PFSK-1 (cell line): Measurements from ENCODE around the gene POP5. TPM values are rescaled to one million over a fixed set of nuclear protein-coding genes. Genes with fewer than 3 reads are reported as not detected.
A peak's percentile ranks its signal among the peaks of the same experiment; 100 is the strongest.

Experiments used
- FOXP2 ChIP-seq: optimal IDR thresholded peaks from 2 replicates; pipeline ENCODE3; 2011; ENCODE audit warnings: borderline replicate concordance, control low read depth, inconsistent platforms; ENCODE audit not compliant: insufficient read depth; ENCODE audit errors: extremely low read length, extremely low read depth
- POLR2AphosphoS5 ChIP-seq: IDR thresholded peaks from 2 replicates; pipeline ENCODE4 v1.6.1; 2012; ENCODE audit warnings: low read depth, mild to moderate bottlenecking, control low read depth, low read length, moderate library complexity
- SIN3A ChIP-seq: IDR thresholded peaks from 2 replicates; pipeline ENCODE4 v1.6.1; 2012; ENCODE audit warnings: mild to moderate bottlenecking, low read length, moderate library complexity, borderline replicate concordance; ENCODE audit not compliant: insufficient read depth
- TAF1 ChIP-seq: IDR thresholded peaks from 2 replicates; pipeline ENCODE4 v1.6.1; 2012; ENCODE audit warnings: low read length, control low read depth, borderline replicate concordance; ENCODE audit not compliant: insufficient read depth
- polyA plus RNA-seq: library from polyadenylated mRNA; unstranded; fragments of >200 nt; gene quantifications from one replicate; pipeline ENCODE4 v1.2.1, GENCODE V29; 2012; ENCODE audit warnings: low read depth, missing spikeins; ENCODE audit not compliant: insufficient read length
- TF ChIP-seq, protein P1 (sequence below), 2 experiments: IDR thresholded peaks; 2 replicates each; pipeline versions ENCODE4 v1.6.1 to v1.8.0; 2011 to 2012; ENCODE audit warnings: low read depth in 2 of 2, low read length in 2 of 2, control low read depth in 1 of 2, inconsistent platforms in 1 of 2, mild to moderate bottlenecking in 1 of 2, moderate library complexity in 1 of 2; ENCODE audit not compliant: insufficient read depth in 1 of 2

The POP5 gene, protein sequence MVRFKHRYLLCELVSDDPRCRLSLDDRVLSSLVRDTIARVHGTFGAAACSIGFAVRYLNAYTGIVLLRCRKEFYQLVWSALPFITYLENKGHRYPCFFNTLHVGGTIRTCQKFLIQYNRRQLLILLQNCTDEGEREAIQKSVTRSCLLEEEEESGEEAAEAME
- polyA plus RNA-seq: 38.2 TPM

GRCh38 chr12:120580787-120581723 is at the start of gene POP5:
TSS of gene POP5 (minus strand) at chr12:120581402. CDS start at chr12:120581362, 40 bp downstream.
- TF ChIP-seq SIN3A (peak; percentile 73; the same call in 1 of the 2 replicates), TAF1 (peak; percentile 82; the same call in 1 of the 2 replicates), POLR2AphosphoS5 (peak; percentile 90), FOXP2 (no peak)
- TF ChIP-seq, protein P1, sequence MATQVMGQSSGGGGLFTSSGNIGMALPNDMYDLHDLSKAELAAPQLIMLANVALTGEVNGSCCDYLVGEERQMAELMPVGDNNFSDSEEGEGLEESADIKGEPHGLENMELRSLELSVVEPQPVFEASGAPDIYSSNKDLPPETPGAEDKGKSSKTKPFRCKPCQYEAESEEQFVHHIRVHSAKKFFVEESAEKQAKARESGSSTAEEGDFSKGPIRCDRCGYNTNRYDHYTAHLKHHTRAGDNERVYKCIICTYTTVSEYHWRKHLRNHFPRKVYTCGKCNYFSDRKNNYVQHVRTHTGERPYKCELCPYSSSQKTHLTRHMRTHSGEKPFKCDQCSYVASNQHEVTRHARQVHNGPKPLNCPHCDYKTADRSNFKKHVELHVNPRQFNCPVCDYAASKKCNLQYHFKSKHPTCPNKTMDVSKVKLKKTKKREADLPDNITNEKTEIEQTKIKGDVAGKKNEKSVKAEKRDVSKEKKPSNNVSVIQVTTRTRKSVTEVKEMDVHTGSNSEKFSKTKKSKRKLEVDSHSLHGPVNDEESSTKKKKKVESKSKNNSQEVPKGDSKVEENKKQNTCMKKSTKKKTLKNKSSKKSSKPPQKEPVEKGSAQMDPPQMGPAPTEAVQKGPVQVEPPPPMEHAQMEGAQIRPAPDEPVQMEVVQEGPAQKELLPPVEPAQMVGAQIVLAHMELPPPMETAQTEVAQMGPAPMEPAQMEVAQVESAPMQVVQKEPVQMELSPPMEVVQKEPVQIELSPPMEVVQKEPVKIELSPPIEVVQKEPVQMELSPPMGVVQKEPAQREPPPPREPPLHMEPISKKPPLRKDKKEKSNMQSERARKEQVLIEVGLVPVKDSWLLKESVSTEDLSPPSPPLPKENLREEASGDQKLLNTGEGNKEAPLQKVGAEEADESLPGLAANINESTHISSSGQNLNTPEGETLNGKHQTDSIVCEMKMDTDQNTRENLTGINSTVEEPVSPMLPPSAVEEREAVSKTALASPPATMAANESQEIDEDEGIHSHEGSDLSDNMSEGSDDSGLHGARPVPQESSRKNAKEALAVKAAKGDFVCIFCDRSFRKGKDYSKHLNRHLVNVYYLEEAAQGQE (IDR thresholded peaks at IDR 0.05; ENCODE audit: insufficient read depth in 1 of 2, low read depth in 2 of 2, low read length in 2 of 2): 0 out of 4 replicates have a peak, but pooled peaks of 1 of the 2 experiments have one; percentile 42

DNA sequence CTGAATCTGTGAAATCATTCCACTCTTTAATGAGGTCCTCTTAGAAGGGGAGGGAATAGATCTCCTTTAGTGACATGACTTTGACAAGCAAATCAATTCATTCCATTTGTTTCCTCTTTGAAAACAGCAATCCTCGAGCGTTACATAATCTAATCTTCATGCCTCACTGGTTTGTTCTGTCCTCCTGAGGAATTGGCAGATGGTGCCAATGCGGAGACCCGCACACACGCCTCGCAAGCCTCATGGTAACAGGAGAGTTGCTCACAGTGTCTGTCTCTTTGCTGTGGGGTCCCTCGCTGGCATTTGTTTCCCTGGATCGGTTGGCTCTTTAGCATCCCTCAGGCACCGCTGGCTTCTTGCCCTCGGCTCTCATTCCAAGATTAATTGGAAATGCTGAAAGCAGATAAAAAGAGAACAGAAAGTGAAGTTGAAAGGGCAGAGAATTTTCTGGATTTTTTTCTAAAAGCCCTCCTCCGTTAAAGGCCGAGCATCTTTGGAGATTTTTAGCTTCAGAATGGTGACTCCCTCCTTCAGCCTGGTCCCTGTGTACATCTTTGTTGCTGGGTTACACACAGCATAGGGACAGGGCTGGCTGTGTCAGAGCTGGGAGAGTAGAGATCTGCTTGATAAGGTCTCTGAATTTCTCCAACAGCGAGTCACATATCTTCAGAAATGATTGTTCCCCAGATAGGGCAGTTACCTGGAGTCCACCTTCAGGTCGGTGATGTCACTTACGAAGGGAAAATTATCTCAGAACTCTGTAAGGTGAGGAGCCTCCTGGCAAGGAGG is 49.1 kb upstream of the POP5 start:
- TF ChIP-seq, protein P1 (IDR thresholded peaks at IDR 0.05; ENCODE audit: insufficient read depth in 1 of 2, low read depth in 2 of 2, low read length in 2 of 2): no peak
- TF ChIP-seq POLR2AphosphoS5 (no peak), TAF1 (no peak), FOXP2 (no peak), SIN3A (no peak)

DNA sequence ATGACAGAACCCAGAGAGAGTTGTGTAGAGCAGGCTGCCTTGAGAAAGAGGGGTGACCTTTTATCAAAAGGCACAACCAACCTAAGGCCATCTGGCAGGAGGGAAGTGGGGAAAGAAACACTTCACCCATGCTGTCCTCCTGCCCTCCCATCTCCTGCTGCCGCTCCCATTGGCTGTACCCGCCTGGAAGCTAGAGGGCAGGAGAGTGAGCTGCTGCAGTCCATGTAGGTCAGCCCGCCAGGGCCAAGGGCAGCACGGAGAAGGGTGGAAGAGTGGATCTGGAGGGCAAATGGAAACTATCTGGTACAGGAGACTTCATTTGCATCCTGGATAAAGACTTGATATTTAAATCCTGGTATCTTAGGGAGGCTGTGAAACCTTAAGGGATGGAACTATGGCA is 47.7 kb upstream of the POP5 start:
- TF ChIP-seq SIN3A: no peak
- TF ChIP-seq TAF1: no peak
- TF ChIP-seq POLR2AphosphoS5: no peak
- TF ChIP-seq, protein P1 (IDR thresholded peaks at IDR 0.05; ENCODE audit: insufficient read depth in 1 of 2, low read depth in 2 of 2, low read length in 2 of 2): no peak
- no peak for TF ChIP-seq FOXP2

DNA sequence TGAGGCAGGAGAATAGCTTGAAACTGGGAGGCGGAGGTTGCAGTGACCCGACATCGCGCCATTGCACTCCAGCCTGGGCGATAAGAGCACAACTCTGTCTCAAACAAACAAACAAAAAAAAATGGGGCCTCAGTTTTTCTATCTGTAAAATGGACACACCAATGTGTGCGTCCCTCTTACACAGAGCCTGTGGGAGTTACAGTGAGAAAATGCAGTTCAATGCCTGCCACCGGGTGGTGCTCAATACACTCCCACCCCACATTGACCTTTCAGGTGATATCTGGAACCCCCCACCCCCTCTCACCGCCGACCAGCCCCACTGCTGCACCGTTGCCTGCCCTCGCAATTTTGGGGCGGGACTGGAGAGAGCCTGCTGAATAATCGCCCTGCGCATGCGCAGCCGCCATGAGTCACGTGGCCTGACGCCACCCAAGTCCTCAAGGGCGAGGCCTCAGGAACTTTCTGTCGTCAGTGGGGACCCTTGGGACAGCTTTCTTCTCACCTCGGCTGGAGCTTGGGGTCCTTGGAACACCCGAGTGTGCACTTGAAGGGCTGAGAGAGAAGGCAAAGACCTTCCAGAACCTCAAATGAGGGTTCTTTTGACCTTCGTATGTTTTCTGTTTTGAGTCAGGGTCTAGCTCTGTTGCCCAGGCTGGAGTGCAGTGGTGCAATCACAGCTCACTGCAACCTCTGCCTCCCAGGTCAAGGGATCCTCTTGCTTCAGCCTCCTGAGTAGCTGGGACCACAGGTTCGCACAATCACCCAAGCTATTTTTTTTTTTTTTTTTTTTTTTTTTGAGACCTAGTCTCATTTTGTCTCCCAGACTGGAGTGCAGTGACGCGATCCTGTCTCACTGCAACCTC is 44.6 kb upstream of the POP5 start:
- TF ChIP-seq TAF1 (no peak), FOXP2 (no peak), SIN3A (no peak)
- TF ChIP-seq, protein P1 (IDR thresholded peaks at IDR 0.05; ENCODE audit: insufficient read depth in 1 of 2, low read depth in 2 of 2, low read length in 2 of 2): no peak
